ENCODE measurements around the gene ERGIC1.
"Not testable (repeated sequence)": the region's sequence is repeated elsewhere in the genome, so short reads cannot be mapped to it uniquely, and the experiment has no call there.

Gene ERGIC1

GRCh38 chr5:172896465-172896864 lies 62.4 kb downstream of the ERGIC1 start:
- DNase-seq (ENCODE audit: low read depth): peak; percentile 77
- no peak overlapping the region for H3K4me3 ChIP-seq (ENCODE audit: control insufficient read depth, low read depth, low read length)
- no peak for TF ChIP-seq CTCF (conservative IDR thresholded peaks at IDR 0.05; ENCODE audit: control insufficient read depth, insufficient read depth, low read depth, low read length)

GRCh38 chr5:172897067-172897466 lies 63.0 kb downstream of the ERGIC1 start:
- DNase-seq (ENCODE audit: low read depth); H3K4me3 ChIP-seq (ENCODE audit: control insufficient read depth, low read depth, low read length): not testable (repeated sequence)

- DNase-seq (ENCODE audit: low read depth): peak; percentile 96
- no peak overlapping the region for H3K4me3 ChIP-seq (ENCODE audit: control insufficient read depth, low read depth, low read length)
- no peak for TF ChIP-seq CTCF (conservative IDR thresholded peaks at IDR 0.05; ENCODE audit: control insufficient read depth, insufficient read depth, low read depth, low read length)
Measured at GRCh38 chr5:172897481-172898217, 63.6 kb downstream of the ERGIC1 start.

GRCh38 chr5:172898218-172898842 lies 64.3 kb downstream of the ERGIC1 start:
- no peak for DNase-seq (ENCODE audit: low read depth)
- no peak for TF ChIP-seq CTCF (conservative IDR thresholded peaks at IDR 0.05; ENCODE audit: control insufficient read depth, insufficient read depth, low read depth, low read length)
- H3K4me3 ChIP-seq (ENCODE audit: control insufficient read depth, low read depth, low read length): no peak overlapping the region

- no peak overlapping the region for H3K4me3 ChIP-seq (ENCODE audit: control insufficient read depth, low read depth, low read length)
- DNase-seq (ENCODE audit: low read depth): no peak
- no peak for TF ChIP-seq CTCF (conservative IDR thresholded peaks at IDR 0.05; ENCODE audit: control insufficient read depth, insufficient read depth, low read depth, low read length)
Measured at GRCh38 chr5:172898843-172899369, 64.9 kb downstream of the ERGIC1 start.

- no peak overlapping the region for H3K4me3 ChIP-seq (ENCODE audit: control insufficient read depth, low read depth, low read length)
- TF ChIP-seq CTCF (conservative IDR thresholded peaks at IDR 0.05; ENCODE audit: control insufficient read depth, insufficient read depth, low read depth, low read length): no peak
- DNase-seq (ENCODE audit: low read depth): no peak
Measured at GRCh38 chr5:172899436-172899835, 65.4 kb downstream of the ERGIC1 start.

GRCh38 chr5:172901012-172901780 lies 67.1 kb downstream of the ERGIC1 start:
- peak; percentile 97 for DNase-seq (ENCODE audit: low read depth)
- TF ChIP-seq CTCF (conservative IDR thresholded peaks at IDR 0.05; ENCODE audit: control insufficient read depth, insufficient read depth, low read depth, low read length): no peak

More at GRCh38 chr5:172901012-172901780, 67.1 kb downstream of the ERGIC1 start:
- H3K4me3 ChIP-seq (ENCODE audit: control insufficient read depth, low read depth, low read length): no peak overlapping the region
